Measurements from ENCODE around the gene RBM27.
"Not testable (repeated sequence)": the region's sequence is repeated elsewhere in the genome, so short reads cannot be mapped to it uniquely, and the experiment has no call there.

Gene RBM27

GRCh38 chr5:146209714-146210113 lies 6.3 kb downstream of the RBM27 start:
- DNase-seq = no peak

GRCh38 chr5:146210810-146211209 lies 7.4 kb downstream of the RBM27 start:
- DNase-seq = not testable (repeated sequence)

GRCh38 chr5:146213210-146213826 lies 9.9 kb downstream of the RBM27 start:
- no peak for DNase-seq

- DNase-seq = not testable (repeated sequence)
Measured at GRCh38 chr5:146214881-146215280, 11.5 kb downstream of the RBM27 start.

- no peak for DNase-seq
Measured at GRCh38 chr5:146218168-146218567, 14.8 kb downstream of the RBM27 start.

GRCh38 chr5:146219243-146219642 lies 15.8 kb downstream of the RBM27 start:
- no peak for DNase-seq

GRCh38 chr5:146221234-146221633 lies 17.8 kb downstream of the RBM27 start:
- no peak for DNase-seq

- no peak for DNase-seq
Measured at GRCh38 chr5:146222005-146222404, 18.6 kb downstream of the RBM27 start.

- DNase-seq = no peak
Measured at GRCh38 chr5:146223179-146223578, 19.8 kb downstream of the RBM27 start.

- DNase-seq = no peak
Measured at GRCh38 chr5:146229222-146229621, 25.8 kb downstream of the RBM27 start.

- DNase-seq = no peak
Measured at GRCh38 chr5:146232223-146232622, 28.8 kb downstream of the RBM27 start.

- DNase-seq = no peak
Measured at GRCh38 chr5:146233441-146233840, 30.0 kb downstream of the RBM27 start.

GRCh38 chr5:146238973-146239372 lies 35.6 kb downstream of the RBM27 start:
- no peak for DNase-seq

- peak; percentile 6 for DNase-seq
Measured at GRCh38 chr5:146240951-146241350, 37.5 kb downstream of the RBM27 start.

- DNase-seq = no peak
Measured at GRCh38 chr5:146243247-146243646, 39.8 kb downstream of the RBM27 start.

GRCh38 chr5:146248561-146248960 lies 45.2 kb downstream of the RBM27 start:
- no peak for DNase-seq

GRCh38 chr5:146249801-146250200 lies 46.4 kb downstream of the RBM27 start:
- no peak for DNase-seq
